Measurements from ENCODE around the gene LRRIQ1.

DNA sequence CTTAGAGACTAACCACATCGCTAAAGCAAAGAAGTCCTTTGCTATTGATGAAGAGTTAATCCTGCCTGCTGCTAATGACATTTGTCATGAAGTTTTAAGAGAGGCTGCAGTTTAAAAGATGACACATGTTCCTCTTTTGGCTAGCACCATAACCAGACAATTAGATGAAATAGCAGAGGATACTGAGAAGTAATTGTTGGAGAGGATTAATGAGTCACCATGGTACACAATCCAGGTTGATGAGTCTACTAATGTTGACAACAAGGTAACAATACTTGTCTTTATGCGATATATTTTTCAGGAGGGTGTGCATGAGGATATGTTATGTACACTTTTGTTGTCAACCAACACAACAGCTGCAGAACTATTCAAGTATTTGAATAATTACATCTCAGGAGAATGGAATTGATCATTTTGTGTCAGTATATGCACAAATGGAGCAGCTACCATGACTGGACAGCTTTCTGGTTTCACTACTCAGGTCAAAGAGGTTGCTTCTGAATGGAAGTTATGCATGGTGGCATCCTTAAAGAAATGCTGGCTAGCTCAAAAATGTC lies 56.7 kb downstream of the LRRIQ1 start:
- TF ChIP-seq EZH2 (IDR thresholded peaks at IDR 0.05; ENCODE audit: borderline replicate concordance, insufficient read depth, low read length, poor library complexity, severe bottlenecking), result no peak
- TF ChIP-seq, protein P1, sequence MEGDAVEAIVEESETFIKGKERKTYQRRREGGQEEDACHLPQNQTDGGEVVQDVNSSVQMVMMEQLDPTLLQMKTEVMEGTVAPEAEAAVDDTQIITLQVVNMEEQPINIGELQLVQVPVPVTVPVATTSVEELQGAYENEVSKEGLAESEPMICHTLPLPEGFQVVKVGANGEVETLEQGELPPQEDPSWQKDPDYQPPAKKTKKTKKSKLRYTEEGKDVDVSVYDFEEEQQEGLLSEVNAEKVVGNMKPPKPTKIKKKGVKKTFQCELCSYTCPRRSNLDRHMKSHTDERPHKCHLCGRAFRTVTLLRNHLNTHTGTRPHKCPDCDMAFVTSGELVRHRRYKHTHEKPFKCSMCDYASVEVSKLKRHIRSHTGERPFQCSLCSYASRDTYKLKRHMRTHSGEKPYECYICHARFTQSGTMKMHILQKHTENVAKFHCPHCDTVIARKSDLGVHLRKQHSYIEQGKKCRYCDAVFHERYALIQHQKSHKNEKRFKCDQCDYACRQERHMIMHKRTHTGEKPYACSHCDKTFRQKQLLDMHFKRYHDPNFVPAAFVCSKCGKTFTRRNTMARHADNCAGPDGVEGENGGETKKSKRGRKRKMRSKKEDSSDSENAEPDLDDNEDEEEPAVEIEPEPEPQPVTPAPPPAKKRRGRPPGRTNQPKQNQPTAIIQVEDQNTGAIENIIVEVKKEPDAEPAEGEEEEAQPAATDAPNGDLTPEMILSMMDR (IDR thresholded peaks at IDR 0.05; ENCODE audit: poor library complexity, severe bottlenecking), result no peak
- no peak for TF ChIP-seq TAF1 (IDR thresholded peaks at IDR 0.05; ENCODE audit: low read depth)
- TF ChIP-seq SMC3 (conservative IDR thresholded peaks at IDR 0.05; ENCODE audit: poor library complexity), result no peak
- TF ChIP-seq RAD21 (conservative IDR thresholded peaks at IDR 0.05), result no peak
